Neuronal stem cell (in vitro differentiated cells): ENCODE results near the gene KMO.

ENCODE experiments used
- DNase-seq: peaks from one replicate; pipeline ENCODE4 v3.0.0-alpha.2; 2013; ENCODE audit warnings: low spot score
- H2AFZ ChIP-seq: one replicate; pipeline ENCODE4 v1.6.1; 2013; ENCODE audit warnings: mild to moderate bottlenecking, low read length, inconsistent platforms
- H2AK5ac ChIP-seq: 2 replicates; pipeline ENCODE4 v1.6.1; 2013; ENCODE audit warnings: low read depth, mild to moderate bottlenecking, inconsistent platforms, low read length, moderate library complexity, mixed read lengths
- H2BK120ac ChIP-seq: 2 replicates; pipeline ENCODE4 v1.6.1; 2013; ENCODE audit warnings: low read depth, mild to moderate bottlenecking, inconsistent platforms, low read length, moderate library complexity, mixed read lengths
- H2BK12ac ChIP-seq: one replicate; pipeline ENCODE4 v1.6.1; 2013; ENCODE audit warnings: low read length, inconsistent platforms
- H2BK15ac ChIP-seq: 2 replicates; pipeline ENCODE4 v1.6.1; 2013; ENCODE audit warnings: mild to moderate bottlenecking, low read length, inconsistent platforms, mixed read lengths
- H2BK5ac ChIP-seq: one replicate; pipeline ENCODE4 v1.6.1; 2013; ENCODE audit warnings: inconsistent platforms, mild to moderate bottlenecking, low read length, moderate library complexity
- H3K14ac ChIP-seq: one replicate; pipeline ENCODE4 v1.6.1; 2013; ENCODE audit warnings: low read length, inconsistent platforms
- H3K18ac ChIP-seq: 2 replicates; pipeline ENCODE4 v1.6.1; 2013; ENCODE audit warnings: low read length, inconsistent platforms
- H3K23ac ChIP-seq: 2 replicates; pipeline ENCODE4 v1.6.1; 2013; ENCODE audit warnings: low read depth, mild to moderate bottlenecking, mixed read lengths, low read length, inconsistent platforms; ENCODE audit not compliant: poor library complexity
- H3K27ac ChIP-seq: replicated peaks from 3 replicates; pipeline ENCODE4 v1.5.1; 2013; ENCODE audit warnings: low read length, inconsistent platforms
- H3K27me3 ChIP-seq, 3 experiments: 2 replicates each; pipeline ENCODE4 v1.6.1; 2013; ENCODE audit warnings: low read length in 3 of 3, mild to moderate bottlenecking in 2 of 3, inconsistent platforms in 1 of 3, low read depth in 1 of 3, mixed read lengths in 1 of 3, moderate library complexity in 1 of 3; ENCODE audit not compliant: control insufficient read depth in 3 of 3, insufficient read depth in 3 of 3
- H3K36me3 ChIP-seq, 2 donors: replicated peaks in 1 of 2; 2 replicates each; pipeline ENCODE4 v1.6.1; 2013; ENCODE audit warnings: low read length in 2 of 2; ENCODE audit not compliant: control insufficient read depth in 2 of 2, insufficient read depth in 2 of 2
- H3K4ac ChIP-seq: 2 replicates; pipeline ENCODE4 v1.6.1; 2013; ENCODE audit warnings: inconsistent platforms, mild to moderate bottlenecking, low read length, moderate library complexity
- H3K4me1 ChIP-seq, 2 donors: 1 replicate in 1 of 2; 2 replicates in 1 of 2; pipeline ENCODE4 v1.6.1; 2013; ENCODE audit warnings: low read length in 2 of 2, low read depth in 1 of 2; ENCODE audit not compliant: control insufficient read depth in 2 of 2, insufficient read depth in 1 of 2
- H3K4me2 ChIP-seq: one replicate; pipeline ENCODE4 v1.6.1; 2013; ENCODE audit warnings: mild to moderate bottlenecking, low read length, inconsistent platforms; ENCODE audit not compliant: insufficient read depth, poor library complexity, severe bottlenecking
- H3K4me3 ChIP-seq, 2 donors: 2 replicates each; pipeline ENCODE4 v1.5.1; 2013; ENCODE audit warnings: low read length in 2 of 2, mild to moderate bottlenecking in 2 of 2, inconsistent platforms in 1 of 2, moderate library complexity in 1 of 2
- H3K79me1 ChIP-seq: one replicate; pipeline ENCODE4 v1.6.1; 2013; ENCODE audit warnings: low read depth, mild to moderate bottlenecking, inconsistent platforms, low read length, moderate library complexity
- H3K9ac ChIP-seq: one replicate; pipeline ENCODE4 v1.6.1; 2013; ENCODE audit warnings: mild to moderate bottlenecking, low read depth, low read length, inconsistent platforms; ENCODE audit not compliant: poor library complexity
- H3K9me3 ChIP-seq, 2 donors: replicated peaks in 1 of 2; 2 replicates each; pipeline versions ENCODE3 to v1.6.1; 2013; ENCODE audit warnings: low read length in 2 of 2, mild to moderate bottlenecking in 2 of 2, inconsistent platforms in 1 of 2, low read depth in 1 of 2, mixed read lengths in 1 of 2, moderate library complexity in 1 of 2; ENCODE audit not compliant: control insufficient read depth in 2 of 2, insufficient read depth in 1 of 2
- H4K8ac ChIP-seq: one replicate; pipeline ENCODE4 v1.6.1; 2013; ENCODE audit warnings: low read depth, mild to moderate bottlenecking, inconsistent platforms, low read length, moderate library complexity
- H4K91ac ChIP-seq: one replicate; pipeline ENCODE4 v1.6.1; 2013; ENCODE audit warnings: low read length, low read depth, mild to moderate bottlenecking, inconsistent platforms; ENCODE audit not compliant: poor library complexity
- WGBS, 2 donors: extraction: QIAGEN DNeasy Blood & Tissue Kit; methylation state at CpG; one replicate each; pipeline ENCODE4 v1.1.7; 2013; ENCODE audit warnings: missing lambda C conversion rate in 2 of 2, mixed read lengths in 1 of 2; ENCODE audit not compliant: insufficient read length in 2 of 2, insufficient replicate concordance in 1 of 2; ENCODE audit errors: extremely low coverage in 2 of 2; 5-methylcytosine and 5-hydroxymethylcytosine counted together

The KMO gene

GRCh38 chr1:241640867-241641622 is 108.9 kb downstream of the KMO start:
- Histone ChIP-seq H3K27ac (no peak overlapping the region), H3K14ac (no peak overlapping the region), H2BK12ac (no peak overlapping the region), H2AFZ (peak overlapping the region; percentile 95), H3K27me3 (no peaks in the 10 kb centered on the region), H3K23ac (no peak overlapping the region), H2AK5ac (no peak overlapping the region), H4K8ac (no peak overlapping the region), H2BK15ac (no peak overlapping the region), H4K91ac (no peak overlapping the region), H2BK120ac (no peak overlapping the region), H3K4me1 (peaks cover 5 to 8% of the 10 kb centered on the region in 2 donors), H3K4me3 (peak overlapping the region in 1 of 2 donors; percentile 95), H3K9me3 (peaks cover 0 to 15% of the 10 kb centered on the region in 2 donors), H2BK5ac (no peak overlapping the region), H3K79me1 (no peaks in the 10 kb centered on the region), H3K4ac (no peak overlapping the region), H3K4me2 (peak overlapping the region; percentile 51), H3K36me3 (peaks cover 0 to 23% of the 10 kb centered on the region in 2 donors), H3K9ac (no peak overlapping the region), H3K18ac (no peak overlapping the region)
- DNase-seq, result no peak
- WGBS, 2 donors, result no CpG with 5 or more reads among the region's 9 CpGs

GRCh38 chr1:241641773-241642592 is 109.8 kb downstream of the KMO start:
- DNase-seq, result no peak
- no CpG with 5 or more reads among the region's 12 CpGs for WGBS, 2 donors
- H2BK120ac ChIP-seq, result no peak overlapping the region

GRCh38 chr1:241642593-241642944 is 110.4 kb downstream of the KMO start:
- H3K36me3 ChIP-seq, result peaks cover 0 to 8% of the 10 kb centered on the region in 2 donors

More at GRCh38 chr1:241641773-241642592, 109.8 kb downstream of the KMO start:
- Histone ChIP-seq H3K4ac (no peak overlapping the region), H3K9me3 (peaks cover 0 to 11% of the 10 kb centered on the region in 2 donors), H3K23ac (no peak overlapping the region), H3K36me3 (peaks cover 0 to 14% of the 10 kb centered on the region in 2 donors), H3K14ac (no peak overlapping the region), H2BK12ac (no peak overlapping the region), H3K4me1 (peaks cover 5 to 8% of the 10 kb centered on the region in 2 donors), H3K4me3 (no peak overlapping the region), H3K4me2 (no peak overlapping the region), H2AFZ (no peak overlapping the region), H4K8ac (no peak overlapping the region), H3K27ac (no peak overlapping the region), H2AK5ac (no peak overlapping the region), H2BK5ac (no peak overlapping the region), H3K9ac (no peak overlapping the region), H4K91ac (no peak overlapping the region), H3K27me3 (no peaks in the 10 kb centered on the region), H3K18ac (no peak overlapping the region), H3K79me1 (no peaks in the 10 kb centered on the region), H2BK15ac (no peak overlapping the region)

GRCh38 chr1:241644259-241644658 is 112.1 kb downstream of the KMO start:
- H3K14ac ChIP-seq, result no peak overlapping the region
- H2BK5ac ChIP-seq, result no peak overlapping the region
- peaks cover 0 to 3% of the 10 kb centered on the region in 2 donors for H3K9me3 ChIP-seq
- no peak for DNase-seq
- H2BK120ac ChIP-seq, result no peak overlapping the region
- no peaks in the 10 kb centered on the region for H3K79me1 ChIP-seq
- H3K23ac ChIP-seq, result no peak overlapping the region
- no peak overlapping the region for H3K4ac ChIP-seq
- no peak overlapping the region for H2BK15ac ChIP-seq
- H3K27me3 ChIP-seq, result no peaks in the 10 kb centered on the region
- H2AK5ac ChIP-seq, result no peak overlapping the region
- no peak overlapping the region for H3K18ac ChIP-seq
- no peaks in the 10 kb centered on the region for H3K36me3 ChIP-seq
- H2AFZ ChIP-seq, result no peak overlapping the region
- no peak overlapping the region for H3K9ac ChIP-seq
- H2BK12ac ChIP-seq, result no peak overlapping the region
- no peak overlapping the region for H4K91ac ChIP-seq
- H4K8ac ChIP-seq, result no peak overlapping the region
- no peak overlapping the region for H3K4me3 ChIP-seq
- no CpG with 5 or more reads among the region's 2 CpGs for WGBS, 2 donors
- peaks cover 0 to 2% of the 10 kb centered on the region in 2 donors for H3K4me1 ChIP-seq
- no peak overlapping the region for H3K27ac ChIP-seq
- H3K4me2 ChIP-seq, result no peak overlapping the region

More at GRCh38 chr1:241642593-241642944, 110.4 kb downstream of the KMO start:
- H4K8ac ChIP-seq, result no peak overlapping the region
- H2BK15ac ChIP-seq, result no peak overlapping the region
- no peaks in the 10 kb centered on the region for H3K27me3 ChIP-seq
- no peak overlapping the region for H4K91ac ChIP-seq
- peaks cover 0 to 5% of the 10 kb centered on the region in 2 donors for H3K9me3 ChIP-seq
- H3K9ac ChIP-seq, result no peak overlapping the region
- no peak overlapping the region for H3K4me2 ChIP-seq
- no peak overlapping the region for H3K18ac ChIP-seq
- H2BK12ac ChIP-seq, result no peak overlapping the region
- H2AK5ac ChIP-seq, result no peak overlapping the region
- no peak overlapping the region for H2BK120ac ChIP-seq
- H3K4me3 ChIP-seq, result no peak overlapping the region
- no peak overlapping the region for H3K4ac ChIP-seq
- H3K23ac ChIP-seq, result no peak overlapping the region
- whole genome bisulfite sequencing, 2 donors, result no CpG with 5 or more reads among the region's 1 CpG
- no peak overlapping the region for H3K27ac ChIP-seq
- no peak overlapping the region for H3K14ac ChIP-seq
- H2AFZ ChIP-seq, result no peak overlapping the region
- peaks cover 5 to 8% of the 10 kb centered on the region in 2 donors for H3K4me1 ChIP-seq
- DNase-seq, result no peak
- no peak overlapping the region for H2BK5ac ChIP-seq
- no peaks in the 10 kb centered on the region for H3K79me1 ChIP-seq
